Neuronal stem cell (in vitro differentiated cells): ENCODE results near the gene CHD5.

Experiments
- DNase-seq: peaks from one replicate; pipeline ENCODE4 v3.0.0-alpha.2; 2013; ENCODE audit warnings: low spot score
- H2AFZ ChIP-seq: one replicate; pipeline ENCODE4 v1.6.1; 2013; ENCODE audit warnings: mild to moderate bottlenecking, low read length, inconsistent platforms
- H2AK5ac ChIP-seq: 2 replicates; pipeline ENCODE4 v1.6.1; 2013; ENCODE audit warnings: low read depth, mild to moderate bottlenecking, inconsistent platforms, low read length, moderate library complexity, mixed read lengths
- H2BK120ac ChIP-seq: 2 replicates; pipeline ENCODE4 v1.6.1; 2013; ENCODE audit warnings: low read depth, mild to moderate bottlenecking, inconsistent platforms, low read length, moderate library complexity, mixed read lengths
- H2BK12ac ChIP-seq: one replicate; pipeline ENCODE4 v1.6.1; 2013; ENCODE audit warnings: low read length, inconsistent platforms
- H2BK15ac ChIP-seq: 2 replicates; pipeline ENCODE4 v1.6.1; 2013; ENCODE audit warnings: mild to moderate bottlenecking, low read length, inconsistent platforms, mixed read lengths
- H2BK5ac ChIP-seq: one replicate; pipeline ENCODE4 v1.6.1; 2013; ENCODE audit warnings: inconsistent platforms, mild to moderate bottlenecking, low read length, moderate library complexity
- H3K14ac ChIP-seq: one replicate; pipeline ENCODE4 v1.6.1; 2013; ENCODE audit warnings: low read length, inconsistent platforms
- H3K18ac ChIP-seq: 2 replicates; pipeline ENCODE4 v1.6.1; 2013; ENCODE audit warnings: low read length, inconsistent platforms
- H3K23ac ChIP-seq: 2 replicates; pipeline ENCODE4 v1.6.1; 2013; ENCODE audit warnings: low read depth, mild to moderate bottlenecking, mixed read lengths, low read length, inconsistent platforms; ENCODE audit not compliant: poor library complexity
- H3K27ac ChIP-seq: replicated peaks from 3 replicates; pipeline ENCODE4 v1.5.1; 2013; ENCODE audit warnings: low read length, inconsistent platforms
- H3K27me3 ChIP-seq, 3 experiments: 2 replicates each; pipeline ENCODE4 v1.6.1; 2013; ENCODE audit warnings: low read length in 3 of 3, mild to moderate bottlenecking in 2 of 3, inconsistent platforms in 1 of 3, low read depth in 1 of 3, mixed read lengths in 1 of 3, moderate library complexity in 1 of 3; ENCODE audit not compliant: control insufficient read depth in 3 of 3, insufficient read depth in 3 of 3
- H3K36me3 ChIP-seq, 2 donors: replicated peaks in 1 of 2; 2 replicates each; pipeline ENCODE4 v1.6.1; 2013; ENCODE audit warnings: low read length in 2 of 2; ENCODE audit not compliant: control insufficient read depth in 2 of 2, insufficient read depth in 2 of 2
- H3K4ac ChIP-seq: 2 replicates; pipeline ENCODE4 v1.6.1; 2013; ENCODE audit warnings: inconsistent platforms, mild to moderate bottlenecking, low read length, moderate library complexity
- H3K4me1 ChIP-seq, 2 donors: 1 replicate in 1 of 2; 2 replicates in 1 of 2; pipeline ENCODE4 v1.6.1; 2013; ENCODE audit warnings: low read length in 2 of 2, low read depth in 1 of 2; ENCODE audit not compliant: control insufficient read depth in 2 of 2, insufficient read depth in 1 of 2
- H3K4me2 ChIP-seq: one replicate; pipeline ENCODE4 v1.6.1; 2013; ENCODE audit warnings: mild to moderate bottlenecking, low read length, inconsistent platforms; ENCODE audit not compliant: insufficient read depth, poor library complexity, severe bottlenecking
- H3K4me3 ChIP-seq, 2 donors: 2 replicates each; pipeline ENCODE4 v1.5.1; 2013; ENCODE audit warnings: low read length in 2 of 2, mild to moderate bottlenecking in 2 of 2, inconsistent platforms in 1 of 2, moderate library complexity in 1 of 2
- H3K79me1 ChIP-seq: one replicate; pipeline ENCODE4 v1.6.1; 2013; ENCODE audit warnings: low read depth, mild to moderate bottlenecking, inconsistent platforms, low read length, moderate library complexity
- H3K9ac ChIP-seq: one replicate; pipeline ENCODE4 v1.6.1; 2013; ENCODE audit warnings: mild to moderate bottlenecking, low read depth, low read length, inconsistent platforms; ENCODE audit not compliant: poor library complexity
- H3K9me3 ChIP-seq, 2 donors: replicated peaks in 1 of 2; 2 replicates each; pipeline versions ENCODE3 to v1.6.1; 2013; ENCODE audit warnings: low read length in 2 of 2, mild to moderate bottlenecking in 2 of 2, inconsistent platforms in 1 of 2, low read depth in 1 of 2, mixed read lengths in 1 of 2, moderate library complexity in 1 of 2; ENCODE audit not compliant: control insufficient read depth in 2 of 2, insufficient read depth in 1 of 2
- H4K8ac ChIP-seq: one replicate; pipeline ENCODE4 v1.6.1; 2013; ENCODE audit warnings: low read depth, mild to moderate bottlenecking, inconsistent platforms, low read length, moderate library complexity
- H4K91ac ChIP-seq: one replicate; pipeline ENCODE4 v1.6.1; 2013; ENCODE audit warnings: low read length, low read depth, mild to moderate bottlenecking, inconsistent platforms; ENCODE audit not compliant: poor library complexity
- WGBS, 2 donors: extraction: QIAGEN DNeasy Blood & Tissue Kit; methylation state at CpG; one replicate each; pipeline ENCODE4 v1.1.7; 2013; ENCODE audit warnings: missing lambda C conversion rate in 2 of 2, mixed read lengths in 1 of 2; ENCODE audit not compliant: insufficient read length in 2 of 2, insufficient replicate concordance in 1 of 2; ENCODE audit errors: extremely low coverage in 2 of 2; 5-methylcytosine and 5-hydroxymethylcytosine counted together

Gene CHD5

GRCh38 chr1:6109688-6110087 is 70.4 kb downstream of the CHD5 start:
- Histone ChIP-seq H2AFZ (no peak overlapping the region), H3K36me3 (no peaks in the 10 kb centered on the region), H3K23ac (peak overlapping the region; percentile 44), H3K79me1 (no peaks in the 10 kb centered on the region), H3K27me3 (peaks cover 0 to 4% (median 0%) of the 10 kb centered on the region in 3 experiments), H4K8ac (no peak overlapping the region), H3K4ac (no peak overlapping the region), H3K27ac (no peak overlapping the region), H4K91ac (no peak overlapping the region), H3K18ac (peak overlapping the region; percentile 70), H3K4me2 (no peak overlapping the region), H2BK15ac (no peak overlapping the region), H2BK120ac (no peak overlapping the region), H3K9ac (peak overlapping the region; percentile 70), H2BK12ac (no peak overlapping the region), H3K4me1 (no peaks in the 10 kb centered on the region), H2AK5ac (peak overlapping the region; percentile 56), H3K9me3 (peaks cover 0 to 5% of the 10 kb centered on the region in 2 donors), H3K4me3 (no peak overlapping the region), H3K14ac (no peak overlapping the region), H2BK5ac (no peak overlapping the region)
- WGBS, 2 donors: no CpG with 5 or more reads among the region's 24 CpGs
- no peak for DNase-seq

DNA sequence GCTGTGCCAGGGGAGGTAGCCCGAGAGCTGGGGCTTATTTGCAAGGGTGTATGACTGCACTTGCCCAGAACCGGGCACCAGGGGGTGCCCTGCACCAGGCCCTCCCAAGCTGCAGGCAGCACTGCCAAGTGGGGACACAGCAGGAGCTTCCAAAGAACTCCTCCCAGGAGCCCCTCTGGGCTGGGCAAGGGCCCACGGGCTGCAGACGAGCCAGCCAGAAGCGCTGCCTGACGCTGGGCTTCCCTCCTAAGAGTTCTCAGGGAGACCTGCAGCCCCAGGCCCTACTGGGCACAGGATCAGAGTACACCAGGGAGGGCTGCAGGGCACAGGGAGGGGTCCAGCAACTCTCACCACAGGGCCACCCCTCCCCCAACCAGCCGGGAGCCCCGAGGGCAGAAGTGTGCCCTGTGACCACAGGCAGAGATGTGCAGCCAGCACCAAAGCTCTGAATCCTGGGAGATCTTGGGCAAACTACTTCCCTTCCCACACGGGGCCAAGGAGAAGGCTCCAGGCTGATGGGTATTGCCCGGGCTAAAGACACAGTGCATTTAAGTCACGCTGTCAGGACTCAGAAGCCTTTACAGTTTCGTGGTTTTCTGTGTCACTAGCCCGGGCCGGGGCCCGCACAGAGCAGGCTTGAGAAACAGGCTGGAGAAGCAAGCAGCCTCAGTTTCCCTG is 71.0 kb downstream of the CHD5 start:
- no peaks in the 10 kb centered on the region for H3K4me1 ChIP-seq
- no peak overlapping the region for H3K4me2 ChIP-seq
- DNase-seq: no peak
- H3K9ac ChIP-seq: no peak overlapping the region
- no CpG with 5 or more reads among the region's 15 CpGs for WGBS, 2 donors
- no peak overlapping the region for H3K4me3 ChIP-seq
- no peak overlapping the region for H2BK120ac ChIP-seq
- peak overlapping the region; percentile 49 for H2BK15ac ChIP-seq
- H3K27me3 ChIP-seq: peaks cover 0 to 6% (median 0%) of the 10 kb centered on the region in 3 experiments
- no peak overlapping the region for H4K8ac ChIP-seq
- H3K36me3 ChIP-seq: no peaks in the 10 kb centered on the region
- H2BK5ac ChIP-seq: no peak overlapping the region
- H3K79me1 ChIP-seq: no peaks in the 10 kb centered on the region
- H3K27ac ChIP-seq: no peak overlapping the region
- H2AK5ac ChIP-seq: peak overlapping the region; percentile 84
- no peak overlapping the region for H4K91ac ChIP-seq
- no peak overlapping the region for H2BK12ac ChIP-seq
- H3K4ac ChIP-seq: no peak overlapping the region
- peaks cover 0 to 5% of the 10 kb centered on the region in 2 donors for H3K9me3 ChIP-seq
- H3K23ac ChIP-seq: no peak overlapping the region
- H2AFZ ChIP-seq: no peak overlapping the region
- H3K14ac ChIP-seq: no peak overlapping the region
- H3K18ac ChIP-seq: peak overlapping the region; percentile 83

DNA sequence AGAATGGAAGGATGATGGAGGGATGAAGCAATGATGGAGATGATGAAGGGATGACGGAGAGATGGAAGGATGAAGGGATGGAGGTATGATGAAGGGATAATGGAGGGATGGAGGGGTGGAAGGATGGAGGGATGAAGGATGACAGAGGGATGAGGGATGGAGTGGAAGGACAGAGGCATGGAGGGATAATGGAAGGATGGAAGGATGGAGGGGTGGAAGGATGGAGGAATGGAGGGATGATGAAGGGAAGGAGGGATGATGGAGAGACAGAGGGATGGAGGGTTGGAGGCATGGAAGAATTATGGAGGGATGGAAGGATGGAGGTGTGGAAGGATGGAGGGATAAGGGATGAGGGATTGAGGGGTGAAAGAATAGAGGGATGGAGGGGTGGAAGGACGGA is 71.6 kb downstream of the CHD5 start:
- H2BK5ac ChIP-seq: no peak overlapping the region
- no peak overlapping the region for H2BK12ac ChIP-seq
- H2BK15ac ChIP-seq: no peak overlapping the region
- H4K8ac ChIP-seq: no peak overlapping the region
- H3K14ac ChIP-seq: no peak overlapping the region
- no peak overlapping the region for H3K18ac ChIP-seq
- no peak overlapping the region for H3K4me2 ChIP-seq
- H3K9ac ChIP-seq: no peak overlapping the region
- H2AK5ac ChIP-seq: no peak overlapping the region
- no peak overlapping the region for H2AFZ ChIP-seq
- no peak for DNase-seq
- no peak overlapping the region for H3K23ac ChIP-seq
- peaks cover 0 to 12% (median 0%) of the 10 kb centered on the region in 3 experiments for H3K27me3 ChIP-seq
- H2BK120ac ChIP-seq: no peak overlapping the region
- H3K4me3 ChIP-seq: no peak overlapping the region
- no peak overlapping the region for H3K4ac ChIP-seq
- H3K36me3 ChIP-seq: no peaks in the 10 kb centered on the region
- peaks cover 0 to 5% of the 10 kb centered on the region in 2 donors for H3K9me3 ChIP-seq
- no peak overlapping the region for H3K27ac ChIP-seq
- WGBS, 2 donors: 100% methylated on average over 1 to 2 of the region's 2 CpGs
- no peaks in the 10 kb centered on the region for H3K4me1 ChIP-seq
- H4K91ac ChIP-seq: no peak overlapping the region
- H3K79me1 ChIP-seq: no peaks in the 10 kb centered on the region

- Histone ChIP-seq H3K23ac (no peak overlapping the region), H3K18ac (no peak overlapping the region), H3K27ac (no peak overlapping the region), H3K4me2 (no peak overlapping the region), H2BK12ac (no peak overlapping the region), H3K4me1 (no peaks in the 10 kb centered on the region), H3K9me3 (peaks cover 0 to 5% of the 10 kb centered on the region in 2 donors), H3K36me3 (no peaks in the 10 kb centered on the region), H3K4me3 (peak overlapping the region in 1 of 2 donors; percentile 34), H3K27me3 (peaks cover 0 to 19% (median 0%) of the 10 kb centered on the region in 3 experiments), H2BK5ac (no peak overlapping the region), H3K14ac (no peak overlapping the region), H2AK5ac (no peak overlapping the region), H2BK120ac (no peak overlapping the region), H3K79me1 (no peaks in the 10 kb centered on the region), H4K8ac (no peak overlapping the region), H2BK15ac (no peak overlapping the region), H3K4ac (no peak overlapping the region), H2AFZ (no peak overlapping the region), H4K91ac (no peak overlapping the region), H3K9ac (no peak overlapping the region)
- DNase-seq: no peak
- WGBS, 2 donors: 100% methylated on average over 8 of the region's 8 CpGs
Measured at GRCh38 chr1:6107409-6108356, 72.4 kb downstream of the CHD5 start.
